GM18508 (cell line): ENCODE measurements around the gene TENT4A.

ENCODE experiments used
- ATAC-seq: cut with Tn5 transposase; IDR thresholded peaks from one replicate; pipeline ENCODE4 v1.9.1; 2021; ENCODE audit warnings: moderate number of reproducible peaks; ENCODE audit not compliant: insufficient read depth, unreplicated experiment

The TENT4A gene

GRCh38 chr5:6715758-6716628 lies 2.8 kb downstream of the TENT4A start:
- no peak for ATAC-seq

GRCh38 chr5:6716629-6717149 lies 3.5 kb downstream of the TENT4A start:
- no peak for ATAC-seq

GRCh38 chr5:6717247-6717646 lies 4.0 kb downstream of the TENT4A start:
- ATAC-seq = no peak

- no peak for ATAC-seq
Observed at GRCh38 chr5:6717687-6718086, 4.5 kb downstream of the TENT4A start.

- ATAC-seq = no peak
Observed at GRCh38 chr5:6718161-6718681, 5.0 kb downstream of the TENT4A start.

- ATAC-seq = no peak
Observed at GRCh38 chr5:6718718-6719117, 5.5 kb downstream of the TENT4A start.

GRCh38 chr5:6719417-6719816 lies 6.2 kb downstream of the TENT4A start:
- no peak for ATAC-seq

GRCh38 chr5:6719896-6720560 lies 6.8 kb downstream of the TENT4A start:
- no peak for ATAC-seq

GRCh38 chr5:6720561-6720921 lies 7.3 kb downstream of the TENT4A start:
- no peak for ATAC-seq

GRCh38 chr5:6721442-6721841 lies 8.2 kb downstream of the TENT4A start:
- no peak for ATAC-seq

GRCh38 chr5:6722015-6722414 lies 8.8 kb downstream of the TENT4A start:
- no peak for ATAC-seq

- no peak for ATAC-seq
Observed at GRCh38 chr5:6723122-6723815, 10.0 kb downstream of the TENT4A start.

- ATAC-seq = no peak
Observed at GRCh38 chr5:6723816-6724300, 10.6 kb downstream of the TENT4A start.

- ATAC-seq = no peak
Observed at GRCh38 chr5:6724321-6724929, 11.2 kb downstream of the TENT4A start.

- ATAC-seq = no peak
Observed at GRCh38 chr5:6725421-6725820, 12.2 kb downstream of the TENT4A start.

- no peak for ATAC-seq
Observed at GRCh38 chr5:6726006-6726405, 12.8 kb downstream of the TENT4A start.

GRCh38 chr5:6727231-6727630 lies 14.0 kb downstream of the TENT4A start:
- no peak for ATAC-seq

- ATAC-seq = peak; percentile 57
Observed at GRCh38 chr5:6728011-6728794, 15.0 kb downstream of the TENT4A start.

GRCh38 chr5:6728795-6729183 lies 15.6 kb downstream of the TENT4A start:
- ATAC-seq = no peak
